Gastrocnemius medialis (tissue), 4 donors: ENCODE measurements around the gene RPS6KA2. TPM values are rescaled to one million over a fixed set of nuclear protein-coding genes. Genes with fewer than 3 reads are reported as not detected.
A peak's percentile ranks its signal among the peaks of the same experiment; 100 is the strongest.

Experiments
- ATAC-seq, 2 donors: fragments of 150-250 bp; one replicate each; pipeline ENCODE4 v1.9.1; 2016
- DNase-seq, 2 donors: peaks; one replicate each; pipeline ENCODE4 v3.0.0-alpha.2; 2019
- H3K27ac ChIP-seq, 4 donors: fragments of 200-600 bp; sonication (generic); 1 replicate in 1 of 4; 2 replicates in 3 of 4; pipeline ENCODE4 v1.5.1; 2016 to 2018; ENCODE audit warnings: mild to moderate bottlenecking in 2 of 4, moderate library complexity in 1 of 4
- H3K27me3 ChIP-seq, 3 donors: fragments of 200-600 bp; sonication (generic) in 2 of 3; 1 replicate in 1 of 3; 2 replicates in 2 of 3; pipeline versions ENCODE4 v1.5.1 to v1.6.0; 2016 to 2019; ENCODE audit warnings: mild to moderate bottlenecking in 1 of 3, moderate library complexity in 1 of 3
- H3K36me3 ChIP-seq, 2 donors: fragments of 200-600 bp; sonication (generic) in 1 of 2; one replicate each; pipeline ENCODE4 v1.5.1; 2017 to 2018
- H3K4me1 ChIP-seq, 2 donors: fragments of 200-600 bp; sonication (generic) in 1 of 2; one replicate each; pipeline ENCODE4 v1.5.1; 2016 to 2017; ENCODE audit warnings: mild to moderate bottlenecking in 2 of 2
- H3K4me3 ChIP-seq, 4 donors: fragments of 200-600 bp; sonication (generic) in 3 of 4; 1 replicate in 1 of 4; 2 replicates in 3 of 4; pipeline ENCODE4 v1.5.1; 2016 to 2019; ENCODE audit warnings: mild to moderate bottlenecking in 2 of 4
- H3K9me3 ChIP-seq, 3 donors: fragments of 200-600 bp; sonication (generic) in 2 of 3; 1 replicate in 1 of 3; 2 replicates in 2 of 3; pipeline ENCODE4 v1.5.1; 2016 to 2019
- CTCF ChIP-seq, 5 experiments: fragments of 450-650 bp in 3 of 5; fragments of 200-600 bp in 2 of 5; sonication (generic) in 2 of 5; IDR thresholded peaks in 4 of 5; conservative IDR thresholded peaks in 1 of 5; 1 replicate in 4 of 5; 2 replicates in 1 of 5; pipeline ENCODE4 v1.5.1; 2016 to 2019; ENCODE audit warnings: antibody characterized with exemption in 5 of 5, mild to moderate bottlenecking in 3 of 5, moderate library complexity in 3 of 5
- POLR2A ChIP-seq, 2 donors: fragments of 450-650 bp; IDR thresholded peaks; one replicate each; pipeline ENCODE4 v1.6.1; 2017; ENCODE audit warnings: antibody characterized with exemption in 2 of 2, mild to moderate bottlenecking in 2 of 2, moderate library complexity in 2 of 2
- in situ Hi-C, 4 donors: fragments of 200-750 bp; cut with MboI; loops; one replicate each; pipeline versions ENCODE4 v1.15.0 to v1.8.0; 2017; ENCODE audit warnings: low sequenced_read_pairs in 4 of 4
- intact Hi-C: fragments of 100-400 bp; cut with DNase I; formaldehyde crosslinking; loops from one replicate; pipeline ENCODE4 v1.15.1; 2023; ENCODE audit warnings: low total_unique reads
- total RNA-seq, 4 donors: library from RNA; depleted of rRNA; stranded (reverse); fragments of >200 nt; gene quantifications; one replicate each; pipeline versions ENCODE4 v1.1.0 to v1.2.3, GENCODE V29; 2016

RPS6KA2 gene
- total RNA-seq, 4 donors from 2014 or later, result 18.7 to 35.7 (median 27.4) TPM

GRCh38 chr6:166662690-166663089, 35.6 kb upstream of the RPS6KA2 start:
- intact Hi-C loops (no loop called here), in situ Hi-C loops (no loop called here)
- peaks cover 0 to 12% of the 10 kb centered on the region in 2 donors for H3K4me1 ChIP-seq
- H3K27ac ChIP-seq, result no peak overlapping the region
- H3K9me3 ChIP-seq, result no peaks in the 10 kb centered on the region
- no peak overlapping the region for H3K4me3 ChIP-seq
- TF ChIP-seq POLR2A (IDR thresholded peaks at IDR 0.05), result no peak
- no peak for TF ChIP-seq CTCF (IDR thresholded peaks at IDR 0.05 in 4 of 5, conservative IDR thresholded peaks at IDR 0.05 in 1 of 5)
- ATAC-seq (no peak), DNase-seq (no peak)
- no peaks in the 10 kb centered on the region for H3K27me3 ChIP-seq
- no peaks in the 10 kb centered on the region for H3K36me3 ChIP-seq

GRCh38 chr6:166661327-166662085, 34.5 kb upstream of the RPS6KA2 start:
- intact Hi-C loops, result no loop called here
- DNase-seq, result no peak
- ATAC-seq, result no peak
- TF ChIP-seq CTCF (IDR thresholded peaks at IDR 0.05 in 4 of 5, conservative IDR thresholded peaks at IDR 0.05 in 1 of 5), result no peak
- TF ChIP-seq POLR2A (IDR thresholded peaks at IDR 0.05), result no peak
- Histone ChIP-seq H3K4me3 (no peak overlapping the region), H3K27ac (no peak overlapping the region), H3K27me3 (no peaks in the 10 kb centered on the region), H3K9me3 (no peaks in the 10 kb centered on the region), H3K36me3 (no peaks in the 10 kb centered on the region), H3K4me1 (peaks cover 0 to 12% of the 10 kb centered on the region in 2 donors)
- in situ Hi-C loops, result no loop called here

GRCh38 chr6:166660157-166660688, 33.2 kb upstream of the RPS6KA2 start:
- no peak for ATAC-seq
- intact Hi-C loops, result no loop called here
- no peak overlapping the region for H3K27ac ChIP-seq

GRCh38 chr6:166659581-166659980, 32.5 kb upstream of the RPS6KA2 start:
- DNase-seq (no peak), ATAC-seq (peak in 1 of 2 donors; percentile 18)
- peak overlapping the region in 2 of 4 donors; percentile 67 to 73 for H3K27ac ChIP-seq

More at GRCh38 chr6:166660157-166660688, 33.2 kb upstream of the RPS6KA2 start:
- Histone ChIP-seq H3K4me3 (no peak overlapping the region), H3K9me3 (no peaks in the 10 kb centered on the region), H3K36me3 (no peaks in the 10 kb centered on the region), H3K4me1 (peaks cover 1 to 12% of the 10 kb centered on the region in 2 donors), H3K27me3 (no peaks in the 10 kb centered on the region)
- in situ Hi-C loops, result no loop called here
- TF ChIP-seq POLR2A (IDR thresholded peaks at IDR 0.05) (no peak), CTCF (IDR thresholded peaks at IDR 0.05 in 4 of 5, conservative IDR thresholded peaks at IDR 0.05 in 1 of 5) (no peak)
- DNase-seq, result no peak

More at GRCh38 chr6:166659581-166659980, 32.5 kb upstream of the RPS6KA2 start:
- H3K27me3 ChIP-seq, result no peaks in the 10 kb centered on the region
- in situ Hi-C loops (no loop called here), intact Hi-C loops (no loop called here)
- H3K4me3 ChIP-seq, result no peak overlapping the region
- H3K4me1 ChIP-seq, result peaks cover 3 to 16% of the 10 kb centered on the region in 2 donors
- no peak for TF ChIP-seq POLR2A (IDR thresholded peaks at IDR 0.05)
- TF ChIP-seq CTCF (IDR thresholded peaks at IDR 0.05 in 4 of 5, conservative IDR thresholded peaks at IDR 0.05 in 1 of 5), result no peak
- H3K9me3 ChIP-seq, result no peaks in the 10 kb centered on the region
- H3K36me3 ChIP-seq, result no peaks in the 10 kb centered on the region
